ENCODE results near the gene ABCC3.
A peak's percentile ranks its signal among the peaks of the same experiment; 100 is the strongest.

ABCC3 gene

DNA sequence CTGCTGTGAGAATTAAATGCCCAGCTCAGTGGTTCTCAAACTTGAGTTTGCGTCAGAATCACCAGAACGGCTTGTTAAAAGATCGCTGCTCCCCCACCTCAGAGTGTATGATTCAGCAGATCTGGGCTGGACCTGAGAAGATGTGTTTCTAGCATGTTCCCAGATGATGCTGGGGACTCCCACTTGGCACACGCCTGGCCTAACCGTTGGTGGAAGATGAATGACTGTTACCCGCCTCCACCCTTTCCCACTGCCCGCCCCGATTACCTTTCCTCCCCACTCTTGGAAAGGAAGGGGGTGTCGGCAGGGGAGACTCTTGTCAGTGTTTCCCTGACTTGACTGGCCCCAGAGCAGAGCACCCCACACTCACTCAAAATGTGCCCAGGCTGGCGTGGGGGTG lies 29.3 kb upstream of the ABCC3 start:
- DNase-seq = no peak

GRCh38 chr17:50607522-50608175 lies 27.0 kb upstream of the ABCC3 start:
- DNase-seq = no peak

DNA sequence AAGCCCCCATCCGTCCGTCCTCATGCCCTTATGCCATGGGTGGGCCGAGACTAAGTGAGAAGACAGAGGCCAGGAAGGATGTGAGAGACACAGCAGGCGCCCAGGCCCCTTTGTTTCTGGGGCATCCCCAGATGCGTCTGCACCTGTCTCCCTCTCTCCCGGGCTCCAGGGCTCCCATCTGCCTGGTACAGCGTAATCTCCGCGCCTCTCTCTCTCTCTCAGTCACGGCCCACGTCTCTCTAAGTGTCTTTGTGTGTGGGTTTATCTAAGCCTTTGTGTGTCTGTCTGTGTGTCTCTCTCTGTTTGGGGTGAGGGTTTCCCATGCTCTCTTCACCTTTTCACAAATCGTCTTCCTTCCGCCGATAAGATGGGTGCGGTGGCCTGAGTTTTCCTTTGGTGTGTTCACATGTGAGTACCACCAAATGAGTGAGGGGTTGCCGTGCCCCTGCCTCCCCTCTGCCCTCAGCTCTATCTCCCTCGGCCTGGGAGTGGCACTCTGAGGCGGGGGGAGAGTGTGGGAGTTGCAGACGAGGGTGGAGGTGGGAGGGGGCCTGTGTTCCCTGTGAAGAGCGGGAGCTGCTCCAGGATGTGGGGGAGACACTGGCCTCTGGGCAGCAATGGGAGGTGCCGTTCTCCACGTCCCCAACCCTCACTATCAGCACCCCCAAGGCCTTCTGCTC lies 25.8 kb upstream of the ABCC3 start:
- DNase-seq = no peak

- no peak for DNase-seq
Measured at GRCh38 chr17:50609380-50610074, 25.2 kb upstream of the ABCC3 start.

DNA sequence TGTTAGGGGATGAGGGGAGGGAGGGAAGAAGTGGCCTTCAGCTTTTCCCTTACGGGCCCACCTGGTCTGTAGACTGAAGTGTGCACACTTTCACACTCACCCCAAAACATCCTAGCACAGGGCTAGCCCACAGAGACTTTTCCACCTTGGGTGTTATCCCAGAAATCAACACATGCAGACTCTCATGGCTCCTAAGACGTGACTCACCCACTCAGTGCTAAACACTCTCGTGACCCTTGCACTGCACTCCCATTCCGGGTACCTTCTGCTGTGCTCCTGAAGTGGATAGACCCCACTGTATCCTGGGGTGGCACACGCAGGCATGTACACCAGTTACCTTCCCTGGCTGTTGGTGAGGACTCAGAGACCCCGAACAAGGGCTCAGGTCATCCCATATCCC lies 23.0 kb upstream of the ABCC3 start:
- DNase-seq = no peak

GRCh38 chr17:50612281-50612680 lies 22.4 kb upstream of the ABCC3 start:
- no peak for DNase-seq

GRCh38 chr17:50613007-50613992 lies 21.4 kb upstream of the ABCC3 start:
- DNase-seq = no peak

DNA sequence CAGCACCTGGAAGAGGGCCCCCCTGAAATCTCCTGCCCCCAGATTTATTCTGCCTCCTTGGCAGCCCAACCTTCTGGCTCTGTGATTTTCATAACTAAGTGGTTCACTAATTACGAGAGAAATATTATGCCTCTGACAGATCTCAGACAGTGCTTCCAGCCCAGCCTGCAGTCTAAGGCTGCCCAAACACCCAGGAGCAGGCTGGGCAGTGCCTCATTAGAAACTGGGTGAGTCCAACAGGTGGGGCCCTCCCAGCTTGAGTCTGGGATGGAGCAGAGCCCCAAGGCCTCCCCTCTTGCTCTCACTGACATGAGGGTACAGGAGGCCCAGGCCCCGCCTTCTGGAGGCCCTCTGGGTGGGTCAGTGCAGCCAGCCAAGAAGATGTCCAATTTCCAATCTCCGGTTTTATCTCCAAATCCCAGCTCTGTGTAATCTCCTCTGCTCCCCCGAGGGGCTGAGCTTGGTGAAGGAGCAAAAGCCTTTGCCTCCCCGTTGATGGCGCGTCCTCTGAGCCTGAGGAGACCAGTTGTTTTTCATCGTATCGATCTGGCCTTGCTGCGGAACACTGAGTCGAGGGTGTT lies 20.1 kb upstream of the ABCC3 start:
- no peak for DNase-seq

DNA sequence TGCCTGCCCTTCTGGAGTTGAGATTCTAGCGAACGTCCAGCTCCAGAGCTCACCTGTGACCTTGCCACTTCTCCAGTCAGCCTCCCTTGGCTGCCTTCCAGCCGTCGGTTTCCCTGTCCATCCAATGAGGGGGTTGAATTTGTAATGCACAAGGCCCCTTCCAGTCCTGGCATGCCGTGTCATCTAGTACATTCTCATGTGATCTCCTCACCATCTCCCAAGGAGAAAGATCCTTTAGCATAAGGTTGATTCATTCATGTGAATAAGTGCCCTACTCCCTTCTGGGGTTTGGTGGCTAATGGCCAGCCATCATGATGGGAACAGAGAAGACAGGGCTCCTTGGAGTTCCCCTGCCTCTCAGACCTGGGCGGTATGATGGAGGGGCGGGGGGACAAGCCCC lies 18.9 kb upstream of the ABCC3 start:
- DNase-seq = no peak

DNA sequence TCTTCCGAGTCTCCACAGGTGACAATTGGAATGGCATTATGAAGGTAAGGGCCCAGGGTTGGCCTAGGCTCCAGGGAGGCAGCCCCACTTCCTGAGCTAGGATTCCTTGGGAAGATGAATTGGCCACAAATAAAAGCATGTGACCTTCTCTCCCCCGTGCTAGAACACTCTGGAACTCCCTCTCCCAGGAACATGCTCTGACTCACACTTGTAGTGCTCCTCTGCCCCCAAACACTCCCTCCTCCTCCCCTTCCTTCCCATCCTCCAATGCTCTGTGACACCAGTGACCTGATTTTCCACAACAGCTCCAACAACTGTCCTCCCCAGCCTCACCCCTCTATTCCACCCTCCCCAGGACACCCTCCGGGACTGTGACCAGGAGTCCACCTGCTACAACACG lies 16.4 kb upstream of the ABCC3 start:
- no peak for DNase-seq

GRCh38 chr17:50618941-50619340 lies 15.7 kb upstream of the ABCC3 start:
- no peak for DNase-seq

DNA sequence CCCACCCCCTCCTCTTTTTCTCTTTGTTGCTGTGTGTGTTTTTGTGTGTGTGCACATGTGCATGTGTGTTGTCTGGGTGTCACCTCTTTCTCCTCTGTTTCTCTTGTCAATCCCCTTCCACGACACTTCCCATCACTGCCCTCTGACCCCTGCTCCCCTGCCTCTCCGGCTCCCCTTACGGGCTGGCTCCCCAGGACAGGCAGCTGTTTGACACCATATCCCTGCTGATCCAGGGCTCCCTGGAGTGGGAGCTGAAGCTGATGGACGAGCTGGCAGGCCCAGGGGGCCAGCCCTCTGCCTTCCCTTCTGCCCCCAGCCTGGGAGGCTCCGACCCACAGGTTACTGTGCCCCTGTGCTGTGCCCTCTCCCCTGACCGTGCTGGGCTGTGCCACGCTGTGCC lies 15.2 kb upstream of the ABCC3 start:
- DNase-seq = no peak

DNA sequence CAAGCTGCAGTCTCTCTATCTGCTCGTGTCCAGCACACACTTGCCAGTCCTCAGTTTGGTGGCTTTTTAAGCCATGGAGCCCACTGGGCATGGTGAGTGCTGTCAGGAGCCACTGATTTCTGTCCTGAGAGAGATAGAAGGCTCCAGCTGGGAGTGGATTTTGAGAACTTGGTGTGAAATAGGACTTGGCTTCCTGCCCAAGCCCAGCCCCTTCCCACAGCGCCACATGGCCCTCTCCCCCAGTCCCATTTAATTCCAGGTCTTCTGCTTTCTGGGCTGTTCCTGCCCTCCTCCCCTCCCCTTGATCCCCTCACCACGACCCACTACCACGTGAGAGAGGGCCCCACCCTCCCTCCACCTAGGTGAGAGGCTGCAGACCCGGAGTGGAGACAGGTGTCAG lies 14.4 kb upstream of the ABCC3 start:
- no peak for DNase-seq

DNA sequence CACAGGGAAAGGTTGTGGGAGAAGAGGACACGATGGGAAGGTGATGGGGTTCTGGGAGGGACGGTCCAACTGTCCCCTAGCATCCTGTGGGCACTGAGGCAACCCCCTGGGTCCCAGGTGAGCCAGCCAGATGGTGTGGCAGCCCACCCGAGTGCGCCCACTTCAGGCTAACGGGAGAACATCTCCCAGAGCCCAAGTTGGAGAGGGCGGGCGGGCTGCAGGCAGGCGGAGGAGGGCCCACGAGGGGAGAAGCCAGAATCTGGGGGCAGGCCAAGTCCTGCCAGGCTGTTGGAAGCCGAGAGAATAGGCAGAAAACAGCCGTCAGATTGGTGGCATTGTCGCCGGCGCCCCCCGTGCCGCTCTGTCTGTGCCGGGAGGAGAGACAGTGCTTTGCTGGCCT lies 13.8 kb upstream of the ABCC3 start:
- no peak for DNase-seq

- DNase-seq = no peak
Measured at GRCh38 chr17:50621574-50622031, 13.1 kb upstream of the ABCC3 start.

GRCh38 chr17:50624321-50624934 lies 10.3 kb upstream of the ABCC3 start:
- no peak for DNase-seq

DNA sequence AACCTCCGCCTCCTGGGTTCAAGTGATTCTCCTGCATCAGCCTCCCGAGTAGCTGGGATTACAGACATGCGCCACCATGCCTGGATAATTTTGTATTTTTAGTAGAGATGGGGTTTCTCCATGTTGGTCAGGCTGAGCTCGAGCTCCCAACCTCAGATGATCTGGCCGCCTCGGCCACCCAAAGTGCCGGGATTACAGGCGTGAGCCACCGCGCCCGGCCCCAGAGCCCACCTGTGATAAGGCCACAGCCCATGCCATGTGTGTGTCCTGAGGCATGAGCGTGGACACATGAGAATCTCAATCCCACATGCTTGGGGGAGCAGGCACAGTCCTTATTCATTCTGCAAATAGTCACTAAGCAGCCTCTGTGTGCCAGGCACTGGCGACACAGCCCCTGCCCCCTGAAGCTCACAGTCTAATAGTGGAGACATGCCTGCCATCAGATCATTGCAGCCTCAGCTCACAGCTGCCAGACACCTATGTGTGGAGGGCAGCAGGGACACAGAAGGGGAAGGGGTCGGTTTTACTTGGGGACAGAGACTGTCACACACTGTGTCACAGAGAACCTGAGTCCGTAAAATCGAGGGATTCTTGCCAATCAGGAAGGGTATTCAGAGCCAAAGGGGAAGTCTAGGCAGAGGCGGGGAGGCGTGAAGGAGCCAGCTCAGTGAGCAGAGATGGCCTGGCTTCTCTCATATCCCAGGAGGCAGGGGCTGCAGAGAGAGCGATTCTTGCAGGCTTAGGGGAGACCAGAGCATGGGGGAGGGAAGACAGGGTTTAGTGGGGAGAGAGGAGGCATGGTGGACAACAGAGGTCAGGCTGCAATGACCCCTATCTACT lies 9.4 kb upstream of the ABCC3 start:
- no peak for DNase-seq

DNA sequence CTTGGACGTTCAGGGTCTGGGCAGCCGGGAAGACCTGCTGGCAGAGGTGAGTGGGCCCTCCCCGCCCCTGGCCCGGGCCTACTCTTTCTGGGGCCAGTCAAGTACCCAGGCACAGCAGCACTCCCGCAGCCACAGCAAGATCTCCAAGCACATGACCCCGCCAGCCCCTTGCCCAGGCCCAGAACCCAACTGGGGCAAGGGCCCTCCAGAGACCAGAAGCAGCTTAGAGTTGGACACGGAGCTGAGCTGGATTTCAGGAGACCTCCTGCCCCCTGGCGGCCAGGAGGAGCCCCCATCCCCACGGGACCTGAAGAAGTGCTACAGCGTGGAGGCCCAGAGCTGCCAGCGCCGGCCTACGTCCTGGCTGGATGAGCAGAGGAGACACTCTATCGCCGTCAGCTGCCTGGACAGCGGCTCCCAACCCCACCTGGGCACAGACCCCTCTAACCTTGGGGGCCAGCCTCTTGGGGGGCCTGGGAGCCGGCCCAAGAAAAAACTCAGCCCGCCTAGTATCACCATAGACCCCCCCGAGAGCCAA lies 8.6 kb upstream of the ABCC3 start:
- DNase-seq = peak; percentile 71

- DNase-seq = no peak
Measured at GRCh38 chr17:50627036-50627781, 7.5 kb upstream of the ABCC3 start.

All from NCI-H526 treated with DMSO at 0.1 percent for 48 hours (cell line).